ENCODE data around the gene PPIC. TPM values are rescaled to one million over a fixed set of nuclear protein-coding genes. Genes with fewer than 3 reads are reported as not detected.

Gene PPIC
- total and polyA plus RNA-seq, 2 donors (not counting 3 experiments of a cell fraction or from before 2014, with no cell fraction given): 26.5 to 36.4 TPM

DNA sequence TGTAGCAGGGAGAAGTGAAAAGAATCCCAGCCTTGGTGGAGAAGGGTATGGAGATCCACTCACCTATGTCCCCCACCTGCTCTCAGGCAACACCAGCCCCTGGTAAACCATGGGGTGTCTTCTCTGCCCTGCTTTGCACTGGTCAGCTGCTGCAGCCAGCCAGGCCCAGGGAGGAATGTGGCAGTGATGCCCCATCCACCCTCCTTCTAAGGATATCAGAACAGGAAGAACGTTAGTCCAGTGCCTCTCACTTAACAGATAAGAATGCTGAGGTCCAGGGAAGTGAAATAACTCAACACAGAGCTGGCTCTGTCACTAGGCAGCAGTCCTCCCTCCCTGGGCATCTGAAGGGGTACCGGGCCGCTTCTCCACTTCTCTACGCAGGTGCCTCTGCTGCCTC, 9.7 kb upstream of the PPIC start:
- H3K79me2 ChIP-seq (ENCODE audit: control insufficient read depth, insufficient read depth, low read length): no peaks in the 10 kb centered on the region
- CTCF ChIA-PET: no interaction called here
- no TSS peak for BruUV-seq (replicated peaks)
- no peaks in the 10 kb centered on the region for H3K9me3 ChIP-seq (replicated peaks; ENCODE audit: control insufficient read depth, insufficient read depth, low read length)
- no peak overlapping the region for H2AFZ ChIP-seq (ENCODE audit: low read depth, low read length)
- no peak overlapping the region for H3K27ac ChIP-seq (ENCODE audit: insufficient read depth, low read depth, low read length)
- no peaks in the 10 kb centered on the region for H3K36me3 ChIP-seq (ENCODE audit: control insufficient read depth in 2 of 2, extremely low read depth in 1 of 2, insufficient read depth in 2 of 2, low read length in 2 of 2)
- POLR2A ChIA-PET: no interaction called here
- TF ChIP-seq GATA2 (IDR thresholded peaks at IDR 0.05; ENCODE audit: insufficient read depth, insufficient read length, low read depth, low read length): no peak
- no peak for TF ChIP-seq POLR2AphosphoS5 (IDR thresholded peaks at IDR 0.05; ENCODE audit: insufficient read depth, low read depth, low read length)
- TF ChIP-seq MYC (IDR thresholded peaks at IDR 0.05; ENCODE audit: low read depth, low read length): no peak
- TF ChIP-seq POLR2A (IDR thresholded peaks at IDR 0.05; ENCODE audit: low read depth, low read length): no peak
- no peak for TF ChIP-seq EZH2 (IDR thresholded peaks at IDR 0.05; ENCODE audit: borderline replicate concordance, low read depth, low read length, severe bottlenecking)
- TF ChIP-seq, protein P1, sequence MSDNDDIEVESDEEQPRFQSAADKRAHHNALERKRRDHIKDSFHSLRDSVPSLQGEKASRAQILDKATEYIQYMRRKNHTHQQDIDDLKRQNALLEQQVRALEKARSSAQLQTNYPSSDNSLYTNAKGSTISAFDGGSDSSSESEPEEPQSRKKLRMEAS (IDR thresholded peaks at IDR 0.05; ENCODE audit: insufficient read depth, insufficient read length): no peak
- TF ChIP-seq, protein P2, sequence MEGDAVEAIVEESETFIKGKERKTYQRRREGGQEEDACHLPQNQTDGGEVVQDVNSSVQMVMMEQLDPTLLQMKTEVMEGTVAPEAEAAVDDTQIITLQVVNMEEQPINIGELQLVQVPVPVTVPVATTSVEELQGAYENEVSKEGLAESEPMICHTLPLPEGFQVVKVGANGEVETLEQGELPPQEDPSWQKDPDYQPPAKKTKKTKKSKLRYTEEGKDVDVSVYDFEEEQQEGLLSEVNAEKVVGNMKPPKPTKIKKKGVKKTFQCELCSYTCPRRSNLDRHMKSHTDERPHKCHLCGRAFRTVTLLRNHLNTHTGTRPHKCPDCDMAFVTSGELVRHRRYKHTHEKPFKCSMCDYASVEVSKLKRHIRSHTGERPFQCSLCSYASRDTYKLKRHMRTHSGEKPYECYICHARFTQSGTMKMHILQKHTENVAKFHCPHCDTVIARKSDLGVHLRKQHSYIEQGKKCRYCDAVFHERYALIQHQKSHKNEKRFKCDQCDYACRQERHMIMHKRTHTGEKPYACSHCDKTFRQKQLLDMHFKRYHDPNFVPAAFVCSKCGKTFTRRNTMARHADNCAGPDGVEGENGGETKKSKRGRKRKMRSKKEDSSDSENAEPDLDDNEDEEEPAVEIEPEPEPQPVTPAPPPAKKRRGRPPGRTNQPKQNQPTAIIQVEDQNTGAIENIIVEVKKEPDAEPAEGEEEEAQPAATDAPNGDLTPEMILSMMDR (IDR thresholded peaks at IDR 0.05; ENCODE audit: extremely low read depth in 1 of 2, insufficient read depth in 1 of 2, low read depth in 1 of 2, low read length in 2 of 2): no peak
- no peak for TF ChIP-seq JUN (IDR thresholded peaks at IDR 0.05; ENCODE audit: borderline replicate concordance, insufficient read depth, insufficient read length, low read depth)
- no peak for TF ChIP-seq FOS (IDR thresholded peaks at IDR 0.05; ENCODE audit: borderline replicate concordance, insufficient read depth, low read length)
- H3K9ac ChIP-seq (replicated peaks; ENCODE audit: extremely low read depth, insufficient read depth, low read length): no peak overlapping the region
- no peak overlapping the region for H3K4me2 ChIP-seq (ENCODE audit: insufficient read depth, low read length)
- dilution Hi-C loops (cut with MboI; ENCODE audit: extremely low pct_ligation_motif_present, low sequenced_read_pairs): no loop called here
- no peaks in the 10 kb centered on the region for H4K20me1 ChIP-seq (replicated peaks; ENCODE audit: control insufficient read depth, extremely low read depth, insufficient read depth, low read length)
- no peak overlapping the region for H3K4me3 ChIP-seq (replicated peaks in 1 of 3; ENCODE audit: insufficient read depth in 1 of 3, low read depth in 1 of 3, low read length in 3 of 3)
- intact Hi-C loops (cut with micrococcal nuclease): no loop called here
- H3K4me1 ChIP-seq (ENCODE audit: control insufficient read depth, extremely low read depth, insufficient read depth, low read length): no peaks in the 10 kb centered on the region
- DNase-seq (ENCODE audit: low read depth, low spot score) (no peak), FAIRE-seq (no peak)
- H3K27me3 ChIP-seq (ENCODE audit: control insufficient read depth in 2 of 2, insufficient read depth in 2 of 2, low read length in 2 of 2): peaks cover 0 to 3% of the 10 kb centered on the region in 2 experiments
- H3K9me1 ChIP-seq (replicated peaks; ENCODE audit: control insufficient read depth, extremely low read depth, insufficient read depth, low read length): no peaks in the 10 kb centered on the region

Data from endothelial cell of umbilical vein (primary cell).